ENCODE results near the gene APLNR. TPM values are rescaled to one million over a fixed set of nuclear protein-coding genes. Genes with fewer than 3 reads are reported as not detected.

APLNR gene
- total RNA-seq, 1 experiment from 2014 or later, result not detected

- DNase-seq (ENCODE audit: unreplicated experiment), result no peak
- H3K4me1 Mint-ChIP-seq (ENCODE audit: insufficient read depth, unreplicated experiment), result no peaks in the 10 kb centered on the region
- H3K36me3 Mint-ChIP-seq (ENCODE audit: insufficient read depth, unreplicated experiment), result peaks cover 6% of the 10 kb centered on the region
- H3K27ac Mint-ChIP-seq (ENCODE audit: low read depth, unreplicated experiment), result no peak overlapping the region
- H3K27me3 Mint-ChIP-seq (ENCODE audit: insufficient read depth, unreplicated experiment), result no peaks in the 10 kb centered on the region
- POLR2A ChIA-PET, result interaction anchor here (1.5 kb wide), 1 partner anchor 16 kb away, joined by 3 read pairs; no protein-coding TSS in a partner anchor
- intact Hi-C loops (cut with micrococcal nuclease), result no loop called here
- no peaks in the 10 kb centered on the region for H3K9me3 Mint-ChIP-seq (ENCODE audit: unreplicated experiment)
- no peak for TF ChIP-seq CTCF (IDR thresholded peaks at IDR 0.05; ENCODE audit: unreplicated experiment)
- BruUV-seq (replicated peaks), result no TSS peak
- CTCF ChIA-PET, result interaction anchor here (0.7 kb wide), 1 partner anchor 11 kb away, joined by 3 read pairs; no protein-coding TSS in a partner anchor
- no peak overlapping the region for H3K4me3 Mint-ChIP-seq (ENCODE audit: unreplicated experiment)
These were observed 25.1 kb upstream of the APLNR start for GRCh38 chr11:57262157-57262556.

DNA sequence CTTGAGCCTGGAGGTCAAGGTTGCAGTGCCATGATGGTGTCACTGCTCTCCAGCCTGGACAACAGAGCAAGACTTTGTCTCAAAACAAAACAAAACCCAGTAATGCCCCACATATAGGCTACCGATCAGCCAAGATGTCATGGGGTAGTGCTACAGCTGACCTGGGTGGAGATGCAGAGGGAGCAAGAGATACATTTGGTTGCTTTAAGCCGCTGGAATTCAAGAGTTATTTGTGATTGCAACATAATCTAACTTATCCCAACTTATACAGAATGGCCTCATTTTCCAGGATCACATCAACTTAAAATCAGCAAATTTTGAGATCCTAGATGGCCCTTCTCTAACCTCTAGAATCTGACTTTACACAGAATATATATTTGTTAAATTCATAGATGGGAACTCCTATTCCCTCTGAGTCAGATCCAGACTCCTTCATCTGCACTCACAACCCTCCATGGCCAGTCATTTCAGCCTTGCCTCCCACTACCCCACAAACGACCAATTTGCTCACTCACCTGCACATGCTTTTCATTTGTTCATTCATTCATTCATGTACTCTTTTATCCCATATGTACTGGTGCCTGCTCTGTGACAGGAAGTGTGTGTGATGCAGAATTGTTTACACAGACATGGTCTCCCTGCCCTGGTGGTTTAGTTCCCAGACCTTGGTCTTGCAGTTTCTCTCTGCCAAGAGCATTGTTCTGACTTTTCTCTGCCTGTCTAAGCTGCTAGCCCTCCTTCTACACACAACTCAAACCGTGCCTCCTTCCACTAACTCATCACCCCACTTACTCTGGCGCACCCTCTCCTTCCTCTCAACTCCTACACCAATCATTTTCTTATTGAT lies 24.1 kb upstream of the APLNR start:
- no peak for TF ChIP-seq CTCF (IDR thresholded peaks at IDR 0.05; ENCODE audit: unreplicated experiment)
- H3K4me3 Mint-ChIP-seq (ENCODE audit: unreplicated experiment), result no peak overlapping the region
- no peak overlapping the region for H3K27ac Mint-ChIP-seq (ENCODE audit: low read depth, unreplicated experiment)
- CTCF ChIA-PET, result interaction anchor here (0.7 to 3.1 kb wide), 5 partner anchors 8 to 33 kb away, joined by 3 to 19 read pairs (median 4); no protein-coding TSS in a partner anchor
- intact Hi-C loops (cut with micrococcal nuclease), result no loop called here
- DNase-seq (ENCODE audit: unreplicated experiment), result no peak
- peaks cover 6% of the 10 kb centered on the region for H3K36me3 Mint-ChIP-seq (ENCODE audit: insufficient read depth, unreplicated experiment)
- H3K4me1 Mint-ChIP-seq (ENCODE audit: insufficient read depth, unreplicated experiment), result no peaks in the 10 kb centered on the region
- no peaks in the 10 kb centered on the region for H3K9me3 Mint-ChIP-seq (ENCODE audit: unreplicated experiment)
- H3K27me3 Mint-ChIP-seq (ENCODE audit: insufficient read depth, unreplicated experiment), result no peaks in the 10 kb centered on the region
- BruUV-seq (replicated peaks), result no TSS peak
- POLR2A ChIA-PET, result interaction anchor here (1.5 kb wide), 1 partner anchor 17 kb away, joined by 3 read pairs; no protein-coding TSS in a partner anchor

- no TSS peak for BruUV-seq (replicated peaks)
- intact Hi-C loops (cut with micrococcal nuclease), result no loop called here
These were observed 19.1 kb upstream of the APLNR start for GRCh38 chr11:57256119-57256518.

More at GRCh38 chr11:57256119-57256518, 19.1 kb upstream of the APLNR start:
- peaks cover 9% of the 10 kb centered on the region for H3K4me1 Mint-ChIP-seq (ENCODE audit: insufficient read depth, unreplicated experiment)
- DNase-seq (ENCODE audit: unreplicated experiment), result no peak
- H3K9me3 Mint-ChIP-seq (ENCODE audit: unreplicated experiment), result no peaks in the 10 kb centered on the region
- ChIA-PET POLR2A (interaction anchor here (1.3 kb wide), 1 partner anchor 9 kb away, joined by 5 read pairs; no protein-coding TSS in a partner anchor), CTCF (interaction anchor here (1.7 to 15.8 kb wide), 2 partner anchors 22 to 411 kb away, joined by 8 to 436 read pairs; no protein-coding TSS in a partner anchor)
- H3K4me3 Mint-ChIP-seq (ENCODE audit: unreplicated experiment), result no peak overlapping the region
- TF ChIP-seq CTCF (IDR thresholded peaks at IDR 0.05; ENCODE audit: unreplicated experiment), result no peak
- peaks cover 6% of the 10 kb centered on the region for H3K36me3 Mint-ChIP-seq (ENCODE audit: insufficient read depth, unreplicated experiment)
- no peak overlapping the region for H3K27ac Mint-ChIP-seq (ENCODE audit: low read depth, unreplicated experiment)
- H3K27me3 Mint-ChIP-seq (ENCODE audit: insufficient read depth, unreplicated experiment), result no peaks in the 10 kb centered on the region
